ENCODE results near the gene ATXN1.

ATXN1 gene

DNA sequence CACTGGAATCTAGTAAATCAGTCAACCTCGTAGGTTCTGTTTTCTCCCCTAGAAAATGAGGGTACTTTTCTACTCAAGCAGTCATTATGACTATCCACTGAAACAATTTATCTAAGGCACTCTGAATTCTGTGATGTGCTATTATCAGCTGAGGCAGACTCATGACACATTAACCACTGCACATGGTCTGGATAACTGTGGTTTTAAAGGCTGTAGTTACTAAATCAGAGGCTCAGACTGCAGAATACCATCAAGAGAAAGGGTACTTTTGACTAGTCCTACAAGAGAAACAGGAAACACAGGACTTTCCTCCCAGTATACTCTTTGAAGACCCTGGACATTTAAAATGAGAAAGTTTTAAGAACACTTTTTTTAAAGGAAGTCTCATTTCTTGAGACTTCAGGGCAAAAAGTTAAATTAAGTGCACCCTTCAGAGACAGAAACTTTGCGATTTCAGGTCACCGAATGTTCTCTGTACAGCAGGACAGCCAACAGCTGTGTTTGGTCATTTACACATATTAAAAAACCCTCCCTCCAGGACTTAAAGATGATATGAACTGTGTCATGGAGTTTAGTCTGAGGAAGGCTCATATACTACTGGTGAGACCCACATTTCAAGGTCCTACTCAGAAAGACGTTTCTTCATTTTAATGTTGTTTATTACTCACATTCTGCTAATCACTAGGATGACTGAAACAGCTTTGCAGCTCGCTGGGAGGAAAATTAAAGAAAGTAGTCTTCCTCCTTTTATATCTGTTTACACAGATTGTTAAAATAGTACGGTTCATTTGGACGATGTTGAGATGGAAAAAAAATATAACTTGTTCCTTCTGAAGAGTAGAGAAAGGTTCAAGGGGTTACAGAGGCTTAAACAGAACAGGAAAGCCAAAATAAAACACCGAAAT lies 19.9 kb downstream of the ATXN1 start:
- no peak for DNase-seq

DNA sequence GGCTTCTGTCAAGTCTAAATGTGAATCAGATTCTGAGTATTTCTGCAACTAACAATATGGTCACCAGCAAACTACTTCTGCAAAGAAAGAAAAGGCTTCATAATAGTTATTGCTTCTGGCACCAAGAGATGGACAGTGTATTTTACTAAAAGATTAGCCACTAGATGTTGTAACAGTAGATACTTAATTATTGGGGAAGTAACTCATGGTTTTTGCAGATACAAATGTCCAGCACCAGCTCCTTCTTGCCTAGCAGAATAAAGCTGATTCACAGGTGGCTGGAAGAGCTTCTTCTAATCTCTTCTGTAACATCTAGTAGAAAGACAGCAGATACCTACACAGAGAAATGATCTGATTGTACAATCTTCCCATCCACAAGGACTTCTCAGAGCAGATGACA lies 21.2 kb downstream of the ATXN1 start:
- no peak for DNase-seq

DNA sequence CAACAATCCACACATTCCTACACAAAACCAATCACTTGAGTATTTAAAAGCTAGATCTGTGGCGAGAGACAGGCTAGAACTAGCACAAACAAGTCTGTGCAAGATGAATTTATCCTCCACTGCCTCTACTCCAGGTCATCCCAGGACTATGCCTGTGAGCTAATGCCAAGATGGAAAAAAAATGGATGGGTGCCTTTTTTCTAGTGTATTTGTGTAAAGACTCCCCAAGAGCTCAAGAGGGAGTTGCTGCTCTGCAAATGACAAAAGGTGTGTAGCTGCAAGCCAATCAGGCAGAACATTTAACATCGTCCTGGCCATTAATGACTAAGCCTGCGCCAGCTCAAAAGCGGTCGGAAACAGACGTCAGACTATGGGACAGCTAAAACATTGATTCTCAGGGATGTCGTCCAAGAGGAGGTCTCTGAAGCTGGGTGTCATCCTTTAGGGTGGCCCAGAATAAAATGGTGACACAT lies 21.9 kb downstream of the ATXN1 start:
- DNase-seq: no peak

DNA sequence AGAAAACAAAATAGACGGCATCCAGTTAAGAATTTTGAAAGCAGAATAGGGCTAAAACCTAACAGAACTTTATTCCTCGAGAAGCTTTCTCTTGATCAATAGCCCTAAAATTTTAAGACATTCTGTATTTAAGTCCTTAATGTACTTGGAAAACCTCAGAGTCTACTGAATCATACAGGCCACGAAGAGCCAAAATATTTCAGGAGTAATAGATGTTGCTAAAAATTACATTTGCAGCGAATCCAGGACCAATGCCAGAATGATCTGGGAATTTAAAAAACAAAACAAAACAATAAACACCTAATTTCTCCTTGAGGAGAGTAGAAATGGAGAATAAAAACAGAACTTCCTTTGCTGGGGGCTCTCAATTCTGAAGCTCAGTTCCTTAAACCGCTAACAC lies 23.3 kb downstream of the ATXN1 start:
- no peak for DNase-seq

DNA sequence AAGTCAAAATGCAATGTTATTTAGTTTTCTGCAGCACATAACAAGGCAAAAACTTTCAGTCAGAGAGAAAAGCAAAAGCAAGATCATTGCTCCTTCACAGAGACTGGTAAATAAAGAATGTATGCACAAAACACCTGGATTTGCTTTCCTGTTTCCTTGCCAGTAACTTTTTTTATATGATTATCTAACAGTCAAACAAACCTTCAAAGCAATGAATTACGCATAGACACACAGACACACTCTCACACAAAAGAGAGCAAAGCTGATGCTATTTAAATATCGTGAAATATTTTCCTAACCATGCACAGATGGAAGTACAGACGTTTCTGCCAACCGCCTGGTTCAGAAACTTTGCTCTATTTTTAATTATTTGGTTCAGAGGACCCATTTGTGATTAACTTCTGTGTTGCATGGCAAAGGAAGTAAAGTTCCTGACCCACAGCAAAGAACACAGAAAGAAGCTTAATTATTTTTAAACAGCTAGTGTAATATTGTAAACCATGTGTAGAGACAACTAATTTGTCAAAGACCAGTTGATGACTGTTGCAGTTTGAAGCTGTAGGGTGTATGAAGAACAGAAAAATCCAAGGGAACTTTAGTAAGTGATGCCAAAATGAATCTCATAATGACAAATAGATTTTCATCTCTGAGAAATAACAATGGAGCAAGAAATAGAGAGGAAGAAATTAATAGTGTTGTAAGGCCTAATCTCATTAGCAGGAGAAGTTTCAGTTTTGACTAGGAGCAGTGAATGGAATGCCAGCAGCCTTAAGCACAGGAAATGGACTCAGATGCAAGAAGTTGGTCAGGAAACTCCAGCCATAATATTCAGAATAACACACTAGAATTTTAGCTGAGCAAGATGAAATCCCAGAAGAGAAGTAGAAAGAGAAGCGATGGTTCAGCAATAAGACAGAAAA lies 24.1 kb downstream of the ATXN1 start:
- no peak for DNase-seq

DNA sequence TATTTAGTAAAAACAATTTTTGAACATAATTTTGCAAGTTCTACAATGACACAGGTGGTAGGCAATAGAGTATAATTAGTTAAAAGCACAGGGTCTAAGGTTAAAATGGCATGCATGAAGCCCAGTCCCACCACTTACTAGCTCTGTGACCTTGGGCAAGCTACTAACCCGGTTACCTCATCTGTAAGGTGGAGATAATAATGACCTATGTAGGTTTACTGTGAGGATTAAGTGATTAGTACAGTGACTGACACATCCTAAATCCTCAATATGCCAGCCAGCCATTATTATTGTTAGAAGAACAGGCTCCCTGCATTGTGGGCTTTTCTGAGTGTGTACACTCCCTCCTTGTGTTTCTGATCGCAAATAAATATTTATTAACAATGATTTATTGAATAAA lies 26.2 kb downstream of the ATXN1 start:
- no peak for DNase-seq

DNA sequence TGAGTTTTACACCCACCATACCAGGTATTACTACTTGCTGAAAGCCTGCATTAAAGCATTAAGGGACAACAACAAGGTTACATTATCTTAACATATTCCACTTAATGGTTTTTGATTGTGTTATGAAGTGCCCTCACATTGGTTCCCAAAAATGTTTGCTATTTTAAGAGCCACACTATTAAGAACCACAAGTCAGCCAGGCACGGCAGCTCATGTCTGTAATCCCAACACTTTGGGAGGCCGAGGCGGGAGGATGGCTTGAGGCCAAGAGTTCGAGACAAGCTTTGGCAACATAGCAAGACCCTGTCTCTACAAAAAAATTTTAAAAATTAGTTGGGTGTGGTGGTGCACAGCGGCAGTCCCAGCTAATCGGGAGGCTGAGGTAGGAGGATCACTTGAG lies 28.2 kb downstream of the ATXN1 start:
- DNase-seq: no peak

DNA sequence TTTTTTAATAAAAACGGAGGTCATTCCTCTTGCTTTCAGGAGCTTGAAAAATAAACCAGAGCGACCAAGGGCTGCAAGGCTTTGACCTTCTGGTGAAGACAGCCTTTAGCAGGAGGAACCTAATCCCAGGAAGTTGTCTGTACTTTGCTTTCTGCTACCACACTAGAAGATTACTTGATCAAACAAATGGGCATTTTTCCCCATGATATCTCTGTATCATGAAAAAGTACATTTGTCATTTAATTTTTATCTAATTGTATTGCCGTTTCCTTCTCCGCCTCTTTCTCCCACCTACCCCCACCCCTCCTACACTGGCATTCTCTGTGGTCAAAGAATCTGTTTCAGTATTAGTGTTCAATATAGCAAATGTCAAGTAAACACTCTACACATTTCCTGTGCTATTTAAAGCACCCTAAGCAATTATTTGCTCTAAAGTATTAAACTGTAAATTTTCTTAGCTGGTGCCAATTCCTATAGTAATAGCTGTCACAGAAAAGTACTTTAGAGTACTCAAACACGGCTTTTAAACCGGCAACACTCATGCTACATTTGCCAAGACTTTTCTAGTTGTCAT lies 29.7 kb downstream of the ATXN1 start:
- DNase-seq: no peak

DNA sequence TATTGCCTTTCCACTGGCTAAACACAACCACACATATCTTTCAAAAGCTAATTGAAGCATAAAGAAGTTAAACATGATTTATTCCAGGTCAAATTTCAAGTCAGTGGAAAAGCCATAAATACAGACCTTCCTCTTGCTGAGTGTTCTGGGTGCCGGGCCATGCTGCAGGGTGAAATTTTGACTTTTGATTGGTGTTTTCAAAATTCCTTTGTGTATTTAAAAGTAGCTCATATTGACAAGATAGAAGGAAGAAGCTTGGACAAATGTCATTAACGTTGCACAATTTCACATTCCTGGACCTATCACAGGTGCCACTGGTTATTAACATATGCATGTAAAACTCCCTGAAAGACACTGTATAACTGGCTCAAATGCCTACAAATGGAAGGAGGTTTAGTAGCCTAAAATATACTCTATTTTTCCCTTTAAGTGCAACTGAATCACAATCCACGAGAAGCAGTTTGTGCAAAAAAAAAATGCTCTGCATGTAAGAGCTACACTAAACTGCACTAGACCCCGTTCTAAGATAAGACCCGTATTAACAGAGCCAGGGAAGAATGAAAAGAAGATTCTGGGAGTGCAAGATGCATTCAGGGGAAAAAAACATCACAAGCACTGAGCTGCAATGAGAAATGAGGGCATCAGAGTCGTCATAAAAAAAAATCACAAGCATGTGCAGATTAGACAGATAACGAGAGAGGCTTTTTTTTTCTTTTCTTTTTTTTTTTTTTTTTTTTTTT lies 30.4 kb downstream of the ATXN1 start:
- no peak for DNase-seq

DNA sequence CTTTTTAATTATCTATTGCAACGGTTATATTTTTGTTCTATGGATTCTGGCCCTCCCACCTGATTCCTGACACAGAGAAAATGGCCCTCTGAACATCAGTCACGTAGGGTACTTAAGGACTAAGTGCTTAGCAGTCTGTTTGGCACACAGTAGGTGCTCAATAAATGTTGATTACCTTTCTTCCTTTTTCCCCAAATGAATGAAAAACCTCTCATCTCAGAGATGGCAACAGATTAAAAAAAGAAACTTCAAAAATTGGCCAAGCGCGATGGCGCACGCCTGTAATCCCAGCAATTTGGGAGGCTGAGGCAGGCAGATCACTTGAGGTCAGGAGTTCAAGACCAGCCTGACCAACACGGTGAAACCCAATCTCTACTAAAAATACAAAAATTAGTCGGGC lies 31.5 kb downstream of the ATXN1 start:
- no peak for DNase-seq

DNA sequence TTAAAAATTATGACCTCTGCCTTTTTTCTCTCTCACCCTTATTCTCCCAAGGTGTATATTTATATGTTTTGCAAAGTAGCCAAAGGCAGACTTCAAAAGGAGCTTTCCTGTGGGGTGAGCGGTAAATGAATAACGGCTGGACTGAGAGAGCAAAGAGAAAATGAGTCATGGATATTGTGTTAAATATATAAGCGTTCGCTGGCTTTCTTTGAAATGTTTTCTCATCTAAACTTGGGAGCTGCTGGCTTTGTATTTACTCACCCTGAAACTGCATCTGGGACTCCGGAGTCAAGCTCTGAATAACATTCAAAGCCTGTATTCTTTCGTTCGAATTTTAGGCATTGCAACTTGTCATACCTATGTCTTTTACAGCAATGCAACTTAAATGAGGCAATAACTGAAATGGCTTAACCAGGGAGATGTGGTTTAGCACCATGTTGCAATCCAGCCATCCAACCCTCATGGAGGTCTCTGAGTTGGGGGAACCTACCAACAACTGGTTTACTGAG lies 32.0 kb downstream of the ATXN1 start:
- DNase-seq: no peak

DNA sequence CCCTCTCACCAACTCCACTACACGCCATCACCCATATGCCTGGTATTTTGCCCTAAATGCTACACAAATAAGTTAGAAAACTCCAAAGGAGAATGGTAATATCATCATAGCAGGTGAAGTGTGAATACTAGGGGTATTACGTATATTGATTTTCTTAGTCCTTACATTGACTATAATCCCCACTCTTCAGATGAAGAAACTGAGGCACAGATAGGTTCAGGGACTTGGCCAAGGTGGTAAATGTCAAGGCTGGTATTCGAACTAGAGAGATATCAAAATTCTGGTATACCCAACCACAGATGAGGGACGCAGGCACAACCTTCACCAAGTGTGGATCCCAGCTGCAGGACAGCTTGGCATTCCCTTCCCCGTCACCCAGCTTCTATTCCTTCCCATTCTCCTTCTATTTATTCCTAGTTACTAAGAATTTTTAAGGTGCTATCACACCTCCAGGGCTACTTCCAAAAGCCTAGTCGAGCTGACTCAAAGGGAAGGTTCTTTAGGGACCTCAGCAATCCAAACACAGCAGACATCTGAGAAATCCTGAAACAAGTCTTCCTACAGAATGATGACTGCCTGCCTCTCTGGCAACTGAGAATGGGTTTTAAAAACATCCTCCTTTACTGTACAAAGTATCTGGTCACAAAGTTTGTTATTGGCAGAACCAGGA lies 32.6 kb downstream of the ATXN1 start:
- no peak for DNase-seq

DNA sequence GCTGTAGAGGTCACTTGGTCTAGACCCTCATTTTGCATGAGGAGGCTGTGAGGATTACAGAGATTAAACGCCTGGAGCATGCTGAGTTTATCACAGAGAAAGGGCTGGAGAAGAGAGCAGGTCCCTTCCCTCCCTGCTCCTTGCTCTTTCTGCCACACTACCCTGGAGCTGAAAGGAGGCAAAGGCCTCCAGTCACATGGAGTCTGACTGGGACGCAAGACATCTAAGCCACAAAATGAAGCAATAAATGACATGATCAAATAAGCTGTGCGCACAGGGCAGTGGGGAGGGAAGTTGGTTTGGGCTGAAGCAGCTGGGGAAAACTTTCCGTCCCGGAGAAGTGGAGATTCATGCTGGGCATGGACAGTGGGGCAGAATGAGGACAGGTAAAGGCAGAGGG lies 33.3 kb downstream of the ATXN1 start:
- no peak for DNase-seq

DNA sequence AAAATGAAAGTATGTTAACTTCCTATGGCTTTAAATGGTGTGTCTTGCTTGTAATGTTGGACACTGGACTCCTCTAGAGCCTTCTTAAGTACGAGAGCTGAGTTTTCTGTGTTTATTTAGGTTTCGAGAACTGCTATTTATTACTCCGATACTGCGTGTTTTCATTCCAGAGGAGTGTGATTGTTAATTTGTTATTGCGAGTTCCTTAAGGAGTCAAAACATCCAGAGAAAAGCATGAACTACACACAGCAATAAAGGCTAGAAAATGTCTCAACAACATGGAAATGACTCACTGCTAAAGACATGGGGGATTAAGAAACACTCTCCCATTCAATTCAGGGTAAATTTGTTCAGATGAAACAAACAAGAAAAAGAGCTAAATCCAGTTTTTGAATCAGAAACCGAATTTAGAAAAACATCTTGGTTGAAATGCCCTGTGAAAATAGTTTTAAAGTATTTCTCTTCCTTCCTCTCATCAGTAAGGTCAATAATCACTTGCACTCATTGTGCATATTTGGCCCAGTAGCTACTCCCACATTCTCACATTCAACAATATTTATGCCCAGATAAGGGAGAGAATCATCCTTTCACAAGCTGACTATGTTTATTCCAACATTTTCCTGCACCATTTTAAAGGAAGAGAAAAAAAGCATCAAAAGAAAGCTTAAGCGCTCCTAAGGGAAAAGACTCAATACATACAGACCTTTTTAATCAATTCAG lies 36.0 kb downstream of the ATXN1 start:
- no peak for DNase-seq

DNA sequence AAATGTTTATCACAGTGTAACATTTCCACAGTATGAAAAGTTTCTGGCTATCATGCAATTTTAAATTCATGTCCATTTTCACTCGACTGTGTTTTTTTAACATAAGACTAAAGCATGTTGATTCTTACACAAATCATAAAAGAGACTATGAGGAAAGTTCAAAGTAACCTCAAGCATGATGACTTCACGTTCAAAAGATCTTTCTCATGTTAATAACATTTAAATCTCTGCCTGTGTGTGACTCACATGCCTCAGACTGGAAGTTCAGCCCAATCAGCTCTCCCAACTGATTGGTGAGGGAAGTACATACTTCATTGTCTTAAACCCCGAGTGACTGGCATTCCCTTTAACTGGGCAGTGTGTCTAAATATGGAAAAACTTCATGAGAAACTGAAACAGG lies 37.4 kb downstream of the ATXN1 start:
- no peak for DNase-seq

DNA sequence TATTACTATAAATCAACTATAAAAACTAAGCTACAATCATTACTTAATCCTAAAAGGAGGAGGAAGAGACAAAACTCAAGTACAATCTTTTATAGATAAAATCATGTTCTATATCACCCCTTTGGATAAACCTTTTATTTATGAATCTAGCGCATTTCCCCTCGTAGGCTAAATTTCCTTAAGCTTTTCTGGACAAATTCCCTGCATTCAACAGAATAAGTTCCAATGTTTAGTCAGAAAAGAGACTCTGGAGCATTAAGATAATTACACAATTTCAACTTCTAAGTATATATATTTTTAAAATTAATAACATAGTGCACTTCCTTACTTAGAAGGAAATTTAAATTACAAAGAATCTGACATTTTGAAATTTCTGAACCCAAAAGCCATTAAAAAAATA lies 37.9 kb downstream of the ATXN1 start:
- no peak for DNase-seq

DNA sequence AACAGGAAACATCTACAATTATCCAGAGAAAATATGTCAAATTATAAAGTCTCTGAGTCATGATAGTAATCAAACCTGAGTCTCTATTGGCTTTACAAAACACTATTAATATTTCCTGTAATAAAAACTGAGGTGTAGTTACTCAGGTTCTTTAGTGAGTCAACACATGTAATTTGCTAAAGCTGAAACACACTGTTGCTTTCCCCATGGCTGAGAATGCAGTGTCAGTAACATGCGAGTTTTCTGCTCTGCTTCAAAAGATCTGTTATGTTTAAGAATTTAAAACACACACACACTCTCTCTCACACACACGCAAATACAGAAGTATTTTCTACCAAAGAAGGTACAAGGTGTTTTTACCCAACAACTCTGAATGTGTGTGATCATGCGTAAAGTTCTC lies 38.6 kb downstream of the ATXN1 start:
- no peak for DNase-seq

DNA sequence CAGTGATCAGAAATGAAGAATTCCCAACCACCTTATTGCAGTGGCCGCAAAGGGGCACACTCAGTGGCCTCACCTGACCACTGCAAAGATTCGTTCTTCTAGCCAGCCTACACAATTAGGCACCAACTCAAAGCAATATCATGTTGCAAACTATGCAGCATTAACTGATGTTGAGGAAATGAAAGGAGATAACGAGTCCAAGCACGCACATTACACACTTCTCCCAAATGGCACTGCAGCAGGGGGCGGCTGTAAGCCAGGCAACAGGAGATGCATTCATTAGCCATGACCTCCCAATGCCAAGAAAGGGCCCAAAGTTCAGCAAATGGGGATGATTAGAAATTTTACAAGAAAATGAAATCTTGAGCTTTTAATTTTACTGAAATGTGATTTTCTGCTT lies 39.3 kb downstream of the ATXN1 start:
- DNase-seq: no peak

DNA sequence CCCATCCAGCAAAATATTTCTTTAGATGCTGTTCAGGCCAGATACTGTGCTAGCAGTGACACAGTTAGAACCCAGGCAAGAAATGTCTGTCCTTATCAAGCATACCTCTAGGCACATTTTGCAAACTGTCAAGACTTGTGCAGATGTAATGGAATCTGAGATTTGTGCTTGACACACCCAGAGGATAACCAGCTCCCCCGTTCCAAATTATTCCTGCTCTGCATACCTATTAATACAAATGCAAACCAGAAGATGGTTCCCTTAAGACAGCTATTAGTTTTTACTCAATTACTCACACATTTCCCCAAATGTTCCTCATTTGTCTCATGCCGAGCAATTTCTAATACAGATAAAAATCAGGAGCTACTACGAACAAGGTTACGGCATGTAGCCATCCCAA lies 40.4 kb downstream of the ATXN1 start:
- DNase-seq: no peak

DNA sequence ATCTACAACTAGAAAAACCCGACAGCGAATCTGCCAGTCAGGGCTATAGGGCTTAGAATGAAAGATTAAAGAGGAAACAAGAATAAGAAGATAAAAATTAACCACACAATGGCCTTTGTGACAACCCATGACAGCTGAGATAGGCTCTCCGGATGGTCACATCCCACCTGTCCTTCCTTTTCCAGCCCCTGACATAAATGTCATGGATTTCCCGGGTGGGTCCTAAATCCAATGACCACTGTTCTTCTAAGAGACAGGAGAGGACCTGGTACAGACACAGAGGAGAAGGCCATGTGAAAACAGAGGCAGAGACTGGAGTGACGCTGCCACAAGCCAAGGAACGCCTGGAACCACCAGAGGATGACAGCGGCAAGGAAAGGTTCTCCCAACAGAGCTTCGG lies 41.8 kb downstream of the ATXN1 start:
- no peak for DNase-seq

DNA sequence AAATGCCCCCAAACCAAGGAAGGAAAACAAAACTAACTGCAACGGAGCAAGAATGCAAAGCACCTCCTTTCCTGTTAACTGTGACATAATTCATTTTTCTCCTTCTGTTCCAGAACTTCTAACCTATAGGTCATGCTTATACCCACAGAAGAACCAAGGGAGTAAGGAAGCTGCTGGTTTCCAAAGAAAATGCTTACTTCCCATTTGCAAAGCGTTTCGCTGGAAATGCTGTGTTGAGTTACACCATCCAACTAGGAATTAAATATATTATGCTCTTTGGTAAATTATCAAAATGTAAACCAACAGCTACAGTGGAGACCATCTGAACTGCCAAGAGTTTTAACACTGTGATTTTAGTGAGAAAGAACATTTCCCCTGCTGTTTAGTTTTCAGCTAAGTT lies 42.9 kb downstream of the ATXN1 start:
- no peak for DNase-seq
